Measurements from ENCODE around the gene FHL2. TPM values are rescaled to one million over a fixed set of nuclear protein-coding genes. Genes with fewer than 3 reads are reported as not detected.

Gene FHL2
- total RNA-seq, 2 donors from 2014 or later, result 11.1 to 11.4 TPM

DNA sequence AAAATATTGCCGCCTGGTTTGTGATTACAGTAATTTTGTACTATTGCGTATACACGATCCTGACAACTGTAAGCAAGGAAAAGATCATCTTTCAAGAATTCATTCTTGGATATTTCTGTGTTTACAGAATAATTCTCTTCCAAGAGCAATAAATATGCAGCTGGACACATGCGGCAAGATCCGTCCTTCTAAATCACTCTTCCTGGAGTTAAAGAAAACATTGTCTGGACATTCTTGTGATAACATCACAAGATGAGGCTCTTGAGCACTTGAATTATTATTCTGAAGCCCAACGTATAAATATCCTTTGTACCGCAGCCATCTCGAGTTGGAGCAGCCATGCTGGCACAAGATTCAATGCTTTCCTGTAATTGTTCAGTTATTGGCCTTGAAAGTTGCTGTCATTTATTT is 9.9 kb downstream of the FHL2 start:
- Histone ChIP-seq H3K9me3 (ENCODE audit: control insufficient read depth, low read length) (no peaks in the 10 kb centered on the region), H3K4me1 (ENCODE audit: control insufficient read depth, insufficient read depth, low read length) (no peaks in the 10 kb centered on the region), H3K4me3 (ENCODE audit: low read length) (no peak overlapping the region), H3K36me3 (ENCODE audit: control insufficient read depth, insufficient read depth, low read length) (peaks cover 42% of the 10 kb centered on the region), H3K27ac (ENCODE audit: low read depth, low read length) (no peak overlapping the region), H3K9ac (ENCODE audit: extremely low read depth, low read length, poor library complexity, severe bottlenecking) (no peak overlapping the region), H3K27me3 (ENCODE audit: control insufficient read depth, insufficient read depth, low read length, poor library complexity, severe bottlenecking) (no peaks in the 10 kb centered on the region)
- H3K9me3 Mint-ChIP-seq, result no peaks in the 10 kb centered on the region
- no peak overlapping the region for H3K27ac Mint-ChIP-seq
- no peaks in the 10 kb centered on the region for H3K4me1 Mint-ChIP-seq
- H3K4me3 Mint-ChIP-seq, result no peak overlapping the region
- 93 to 99% methylated on average over 8 of the region's 8 CpGs for WGBS, 2 experiments (ENCODE audit: insufficient coverage in 1 of 2, insufficient read length in 1 of 2)
- DNase-seq, result no peak
- H3K27me3 Mint-ChIP-seq (ENCODE audit: insufficient read depth), result no peaks in the 10 kb centered on the region
- TF ChIP-seq, protein P1, sequence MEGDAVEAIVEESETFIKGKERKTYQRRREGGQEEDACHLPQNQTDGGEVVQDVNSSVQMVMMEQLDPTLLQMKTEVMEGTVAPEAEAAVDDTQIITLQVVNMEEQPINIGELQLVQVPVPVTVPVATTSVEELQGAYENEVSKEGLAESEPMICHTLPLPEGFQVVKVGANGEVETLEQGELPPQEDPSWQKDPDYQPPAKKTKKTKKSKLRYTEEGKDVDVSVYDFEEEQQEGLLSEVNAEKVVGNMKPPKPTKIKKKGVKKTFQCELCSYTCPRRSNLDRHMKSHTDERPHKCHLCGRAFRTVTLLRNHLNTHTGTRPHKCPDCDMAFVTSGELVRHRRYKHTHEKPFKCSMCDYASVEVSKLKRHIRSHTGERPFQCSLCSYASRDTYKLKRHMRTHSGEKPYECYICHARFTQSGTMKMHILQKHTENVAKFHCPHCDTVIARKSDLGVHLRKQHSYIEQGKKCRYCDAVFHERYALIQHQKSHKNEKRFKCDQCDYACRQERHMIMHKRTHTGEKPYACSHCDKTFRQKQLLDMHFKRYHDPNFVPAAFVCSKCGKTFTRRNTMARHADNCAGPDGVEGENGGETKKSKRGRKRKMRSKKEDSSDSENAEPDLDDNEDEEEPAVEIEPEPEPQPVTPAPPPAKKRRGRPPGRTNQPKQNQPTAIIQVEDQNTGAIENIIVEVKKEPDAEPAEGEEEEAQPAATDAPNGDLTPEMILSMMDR (conservative IDR thresholded peaks at IDR 0.05), result no peak
- H3K36me3 Mint-ChIP-seq (ENCODE audit: low read depth), result peaks cover 22% of the 10 kb centered on the region

DNA sequence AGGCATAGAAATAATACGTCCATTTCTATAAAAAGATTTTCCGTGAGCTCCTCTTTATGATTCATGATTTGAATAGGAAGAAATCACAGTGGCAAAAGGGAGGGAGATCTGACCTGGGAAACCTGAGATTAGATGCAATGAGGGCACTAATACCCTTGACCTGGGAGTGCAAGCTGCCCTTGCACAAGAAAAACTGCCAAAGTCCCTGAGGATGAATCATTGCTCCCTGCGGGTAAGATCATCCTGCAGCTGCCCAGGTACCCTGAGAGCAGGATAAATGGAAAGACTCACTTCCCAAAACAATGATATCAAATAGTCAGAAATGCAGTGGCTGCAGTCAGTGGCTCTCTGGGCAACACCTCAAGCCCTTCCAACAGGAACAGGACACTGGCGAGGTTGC is 11.6 kb downstream of the FHL2 start:
- Histone ChIP-seq H3K36me3 (ENCODE audit: control insufficient read depth, insufficient read depth, low read length) (peaks cover 52% of the 10 kb centered on the region), H3K4me1 (ENCODE audit: control insufficient read depth, insufficient read depth, low read length) (no peaks in the 10 kb centered on the region), H3K27ac (ENCODE audit: low read depth, low read length) (no peak overlapping the region), H3K9ac (ENCODE audit: extremely low read depth, low read length, poor library complexity, severe bottlenecking) (no peak overlapping the region), H3K27me3 (ENCODE audit: control insufficient read depth, insufficient read depth, low read length, poor library complexity, severe bottlenecking) (no peaks in the 10 kb centered on the region), H3K9me3 (ENCODE audit: control insufficient read depth, low read length) (no peaks in the 10 kb centered on the region), H3K4me3 (ENCODE audit: low read length) (no peak overlapping the region)
- no peak for DNase-seq
- H3K27me3 Mint-ChIP-seq (ENCODE audit: insufficient read depth), result no peaks in the 10 kb centered on the region
- H3K36me3 Mint-ChIP-seq (ENCODE audit: low read depth), result peaks cover 22% of the 10 kb centered on the region
- no peaks in the 10 kb centered on the region for H3K9me3 Mint-ChIP-seq
- H3K4me3 Mint-ChIP-seq, result no peak overlapping the region
- 95 to 96% methylated on average over 3 to 4 of the region's 4 CpGs for WGBS, 2 experiments (ENCODE audit: insufficient coverage in 1 of 2, insufficient read length in 1 of 2)
- no peaks in the 10 kb centered on the region for H3K4me1 Mint-ChIP-seq
- no peak overlapping the region for H3K27ac Mint-ChIP-seq
- TF ChIP-seq, protein P1 (conservative IDR thresholded peaks at IDR 0.05), result no peak

DNA sequence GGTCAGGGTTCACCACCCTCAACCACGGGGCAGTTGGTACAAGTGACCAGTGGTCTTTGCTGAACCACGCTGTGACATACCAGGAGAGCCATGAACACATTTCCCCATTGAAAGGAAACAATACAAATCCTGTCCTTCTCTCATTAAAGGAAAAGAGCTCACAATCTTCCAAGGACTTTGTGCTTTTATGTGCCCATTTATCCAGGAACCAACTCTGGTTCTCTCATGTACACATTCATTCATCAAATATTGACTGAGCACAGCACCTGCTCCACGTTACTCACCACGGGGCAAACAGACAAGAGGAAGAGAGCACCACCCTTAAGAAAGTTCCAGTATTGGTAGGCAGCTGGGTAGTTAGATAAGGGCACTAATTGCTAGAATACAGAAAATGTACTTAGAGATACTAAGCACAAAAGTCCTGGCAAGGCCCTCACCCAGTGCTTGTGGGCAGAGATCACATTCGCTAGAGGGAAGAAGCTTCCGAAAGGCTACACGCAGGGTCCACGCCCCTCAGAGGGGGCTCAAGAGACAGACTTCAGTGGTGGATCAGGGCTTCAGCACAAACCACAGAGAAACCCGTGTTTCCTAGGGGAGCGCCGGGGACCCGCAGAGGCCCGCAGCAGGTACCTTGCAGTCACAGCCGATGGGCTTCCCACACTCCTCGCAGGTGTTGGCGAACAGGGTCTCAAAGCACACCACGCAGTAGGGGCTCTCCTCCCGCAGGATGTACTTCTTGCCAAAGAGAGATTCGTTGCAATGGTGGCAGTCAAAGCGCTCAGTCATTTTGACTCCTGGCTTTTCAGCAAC is 12.9 kb downstream of the FHL2 start:
- Mint-ChIP-seq H3K4me1 (no peaks in the 10 kb centered on the region), H3K9me3 (no peaks in the 10 kb centered on the region), H3K36me3 (ENCODE audit: low read depth) (peaks cover 22% of the 10 kb centered on the region), H3K4me3 (no peak overlapping the region), H3K27ac (no peak overlapping the region), H3K27me3 (ENCODE audit: insufficient read depth) (no peaks in the 10 kb centered on the region)
- WGBS, 2 experiments (ENCODE audit: insufficient coverage in 1 of 2, insufficient read length in 1 of 2), result 95% methylated on average over 18 to 20 of the region's 20 CpGs
- no peaks in the 10 kb centered on the region for H3K9me3 ChIP-seq (ENCODE audit: control insufficient read depth, low read length)
- H3K27me3 ChIP-seq (ENCODE audit: control insufficient read depth, insufficient read depth, low read length, poor library complexity, severe bottlenecking), result no peaks in the 10 kb centered on the region
- no peaks in the 10 kb centered on the region for H3K4me1 ChIP-seq (ENCODE audit: control insufficient read depth, insufficient read depth, low read length)
- H3K36me3 ChIP-seq (ENCODE audit: control insufficient read depth, insufficient read depth, low read length), result peaks cover 59% of the 10 kb centered on the region
- TF ChIP-seq, protein P1 (conservative IDR thresholded peaks at IDR 0.05), result no peak
- H3K4me3 ChIP-seq (ENCODE audit: low read length), result no peak overlapping the region
- DNase-seq, result no peak
- H3K27ac ChIP-seq (ENCODE audit: low read depth, low read length), result no peak overlapping the region
- H3K9ac ChIP-seq (ENCODE audit: extremely low read depth, low read length, poor library complexity, severe bottlenecking), result no peak overlapping the region
